Mammary epithelial cell (primary cell): ENCODE results near the gene PUDP.

ENCODE experiments used
- EZH2 ChIP-seq: IDR thresholded peaks from 2 replicates; pipeline ENCODE4 v1.6.1; 2012; ENCODE audit warnings: low read length, inconsistent platforms, borderline replicate concordance
- TF ChIP-seq, protein P1 (sequence below), 2 donors: IDR thresholded peaks in 1 of 2; conservative IDR thresholded peaks in 1 of 2; 2 replicates each; pipeline ENCODE4 v1.5.1; 2011 to 2012; ENCODE audit warnings: inconsistent platforms in 2 of 2, low read length in 2 of 2, mild to moderate bottlenecking in 2 of 2, control low read depth in 1 of 2, low read depth in 1 of 2; ENCODE audit not compliant: insufficient read depth in 1 of 2; ENCODE audit errors: extremely low read depth in 1 of 2

DNA sequence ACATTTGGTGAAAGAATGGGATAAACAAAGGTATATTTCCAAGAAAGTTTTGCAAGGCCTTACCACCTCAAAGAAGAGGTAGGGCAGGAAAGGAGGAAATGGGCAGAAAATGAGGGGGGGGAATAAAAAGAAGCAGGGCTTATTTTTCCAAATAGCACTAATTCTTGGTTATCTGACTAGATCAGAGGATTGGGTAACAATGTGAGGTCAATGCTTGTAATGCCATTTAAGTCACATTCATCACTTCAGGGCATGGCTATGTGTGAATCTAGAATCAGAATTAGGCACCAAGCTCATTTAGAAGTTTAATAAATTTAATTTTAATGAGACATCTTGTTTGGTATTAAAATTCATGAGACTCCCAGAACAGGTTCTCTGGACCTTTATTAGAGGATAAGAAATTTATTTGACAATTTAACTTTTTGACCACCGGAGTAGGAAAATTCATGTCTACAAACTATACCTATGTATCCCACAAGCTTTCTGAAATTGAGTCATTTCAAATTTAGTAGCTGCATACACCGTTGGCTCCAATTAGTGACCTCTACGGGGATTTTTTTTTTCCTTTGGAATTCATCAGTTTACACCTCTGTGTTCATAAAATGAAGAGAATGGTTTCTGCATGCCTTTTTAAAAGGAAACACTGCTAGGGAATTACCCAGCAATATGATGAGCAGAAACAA, 1.8 kb downstream of the PUDP start:
- TF ChIP-seq, protein P1, sequence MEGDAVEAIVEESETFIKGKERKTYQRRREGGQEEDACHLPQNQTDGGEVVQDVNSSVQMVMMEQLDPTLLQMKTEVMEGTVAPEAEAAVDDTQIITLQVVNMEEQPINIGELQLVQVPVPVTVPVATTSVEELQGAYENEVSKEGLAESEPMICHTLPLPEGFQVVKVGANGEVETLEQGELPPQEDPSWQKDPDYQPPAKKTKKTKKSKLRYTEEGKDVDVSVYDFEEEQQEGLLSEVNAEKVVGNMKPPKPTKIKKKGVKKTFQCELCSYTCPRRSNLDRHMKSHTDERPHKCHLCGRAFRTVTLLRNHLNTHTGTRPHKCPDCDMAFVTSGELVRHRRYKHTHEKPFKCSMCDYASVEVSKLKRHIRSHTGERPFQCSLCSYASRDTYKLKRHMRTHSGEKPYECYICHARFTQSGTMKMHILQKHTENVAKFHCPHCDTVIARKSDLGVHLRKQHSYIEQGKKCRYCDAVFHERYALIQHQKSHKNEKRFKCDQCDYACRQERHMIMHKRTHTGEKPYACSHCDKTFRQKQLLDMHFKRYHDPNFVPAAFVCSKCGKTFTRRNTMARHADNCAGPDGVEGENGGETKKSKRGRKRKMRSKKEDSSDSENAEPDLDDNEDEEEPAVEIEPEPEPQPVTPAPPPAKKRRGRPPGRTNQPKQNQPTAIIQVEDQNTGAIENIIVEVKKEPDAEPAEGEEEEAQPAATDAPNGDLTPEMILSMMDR (conservative IDR thresholded peaks at IDR 0.05 in 1 of 2, IDR thresholded peaks at IDR 0.05 in 1 of 2; ENCODE audit: extremely low read depth in 1 of 2, insufficient read depth in 1 of 2, low read depth in 1 of 2, low read length in 2 of 2), result no peak
- no peak for TF ChIP-seq EZH2
